Measurements from ENCODE around the gene GNG13.
"Not testable (repeated sequence)": the region's sequence is repeated elsewhere in the genome, so short reads cannot be mapped to it uniquely, and the experiment has no call there.

The GNG13 gene, protein sequence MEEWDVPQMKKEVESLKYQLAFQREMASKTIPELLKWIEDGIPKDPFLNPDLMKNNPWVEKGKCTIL

GRCh38 chr16:799948-800833, at the start of gene GNG13:
TSS of gene GNG13 (minus strand) at chr16:800734. CDS start at chr16:799077, 1,657 bp downstream.
- no peak for DNase-seq (ENCODE audit: low read depth)

GRCh38 chr16:848510-849253, 48.1 kb upstream of the GNG13 start:
- no peak for DNase-seq (ENCODE audit: low read depth)

- no peak for DNase-seq (ENCODE audit: low read depth)
Measured at GRCh38 chr16:847681-848445, 47.3 kb upstream of the GNG13 start.

DNA sequence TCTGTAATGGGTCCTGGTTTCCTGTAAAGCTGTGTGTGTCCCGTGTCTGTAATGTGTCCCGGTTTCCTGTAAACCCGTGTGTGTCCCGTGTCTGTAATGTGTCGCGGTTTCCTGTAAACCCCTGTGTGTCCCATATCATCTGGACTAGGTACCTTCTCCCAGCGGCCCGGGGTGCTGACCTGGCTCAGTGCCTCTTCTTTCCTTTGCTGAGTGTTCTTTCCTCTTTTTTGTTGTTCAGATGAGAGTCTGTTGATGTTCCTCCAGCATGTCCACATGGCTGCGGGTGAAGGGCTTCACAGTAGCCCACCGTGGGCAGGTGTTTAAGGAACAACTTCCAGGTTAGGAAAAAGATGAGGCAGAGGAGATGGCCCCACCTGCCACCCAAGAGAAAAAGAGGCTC, 46.6 kb upstream of the GNG13 start:
- DNase-seq (ENCODE audit: low read depth): no peak

DNA sequence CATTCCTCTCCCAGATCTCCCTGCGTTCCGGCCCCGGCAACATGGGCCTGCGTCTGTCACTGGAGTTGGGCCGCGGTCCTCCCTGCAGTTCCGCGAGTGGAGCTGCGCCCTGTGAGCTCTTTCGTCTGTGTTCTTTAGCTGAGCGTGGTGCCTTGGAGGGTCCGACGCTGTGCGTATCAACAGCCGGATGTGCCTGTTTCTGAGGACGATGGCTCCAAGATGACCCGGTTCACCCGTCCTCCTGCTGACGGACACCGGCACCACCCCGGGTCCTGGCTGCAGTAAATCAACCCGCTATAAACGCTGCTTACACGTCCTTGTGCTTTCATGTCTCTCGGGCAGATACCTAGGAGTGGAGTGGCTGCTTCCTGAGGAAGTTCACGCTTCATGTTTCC, 44.8 kb upstream of the GNG13 start:
- DNase-seq (ENCODE audit: low read depth): no peak

DNA sequence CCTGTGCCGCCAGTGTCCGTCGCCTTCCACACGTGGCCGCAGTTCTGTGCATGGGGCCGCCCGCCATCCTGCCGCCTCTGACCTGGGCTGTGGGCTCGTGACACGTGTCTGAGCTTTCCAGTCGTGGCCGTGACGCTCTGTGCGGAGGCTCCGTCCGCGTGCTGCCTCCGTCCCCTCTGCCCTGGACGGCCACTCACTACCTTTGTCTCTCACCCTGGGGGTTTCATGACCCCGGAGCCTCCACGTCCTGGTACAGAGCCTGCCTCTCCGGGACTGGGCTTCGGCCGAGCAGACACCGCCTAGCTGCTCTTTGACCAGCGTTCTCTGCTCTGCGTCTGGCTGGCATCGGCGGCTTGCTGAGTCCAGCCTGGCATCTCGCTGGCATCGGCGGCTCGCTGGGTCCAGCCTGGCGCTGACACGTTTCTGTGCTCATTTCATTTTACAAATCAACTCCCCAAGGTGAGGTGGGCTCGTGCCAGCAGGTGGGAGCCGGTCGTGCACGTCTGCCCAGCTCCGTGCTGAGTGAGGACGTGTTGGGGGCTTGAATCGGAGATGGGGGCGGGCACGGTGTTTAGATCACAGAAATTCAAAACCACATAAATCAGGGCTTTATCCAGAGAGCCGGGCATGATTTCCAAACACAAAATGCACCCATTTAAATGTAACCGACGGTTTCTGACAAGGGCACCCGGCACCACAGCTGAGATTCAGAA, 44.3 kb upstream of the GNG13 start:
- no peak for DNase-seq (ENCODE audit: low read depth)

GRCh38 chr16:843771-844170, 43.2 kb upstream of the GNG13 start:
- no peak for DNase-seq (ENCODE audit: low read depth)

- DNase-seq (ENCODE audit: low read depth): no peak
Measured at GRCh38 chr16:842711-843560, 42.4 kb upstream of the GNG13 start.

DNA sequence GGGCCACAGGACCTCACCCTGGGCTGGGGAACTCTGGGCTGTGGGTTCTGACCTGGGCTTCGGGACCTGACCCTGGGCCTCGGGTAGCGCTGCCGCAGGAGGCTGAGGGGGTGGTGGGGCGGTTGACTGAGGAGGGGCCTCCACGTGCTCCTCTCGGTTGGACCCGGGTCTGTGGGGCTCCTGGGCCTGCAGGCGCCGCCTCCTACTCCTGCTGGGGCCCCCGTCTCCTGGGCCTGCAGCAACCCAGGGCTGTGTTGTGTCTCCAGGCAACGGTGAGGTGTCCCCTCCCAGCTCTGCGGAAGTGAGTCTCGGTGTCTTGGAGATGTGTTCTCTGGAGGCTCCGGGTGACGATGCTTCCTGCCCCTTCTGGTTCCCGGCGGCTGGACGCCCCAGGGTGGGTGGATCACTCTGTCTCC, 41.5 kb upstream of the GNG13 start:
- no peak for DNase-seq (ENCODE audit: low read depth)

GRCh38 chr16:841455-842060, 41.0 kb upstream of the GNG13 start:
- no peak for DNase-seq (ENCODE audit: low read depth)

GRCh38 chr16:840561-841454, 40.3 kb upstream of the GNG13 start:
- DNase-seq (ENCODE audit: low read depth): no peak

- no peak for DNase-seq (ENCODE audit: low read depth)
Measured at GRCh38 chr16:839643-840408, 39.3 kb upstream of the GNG13 start.

DNA sequence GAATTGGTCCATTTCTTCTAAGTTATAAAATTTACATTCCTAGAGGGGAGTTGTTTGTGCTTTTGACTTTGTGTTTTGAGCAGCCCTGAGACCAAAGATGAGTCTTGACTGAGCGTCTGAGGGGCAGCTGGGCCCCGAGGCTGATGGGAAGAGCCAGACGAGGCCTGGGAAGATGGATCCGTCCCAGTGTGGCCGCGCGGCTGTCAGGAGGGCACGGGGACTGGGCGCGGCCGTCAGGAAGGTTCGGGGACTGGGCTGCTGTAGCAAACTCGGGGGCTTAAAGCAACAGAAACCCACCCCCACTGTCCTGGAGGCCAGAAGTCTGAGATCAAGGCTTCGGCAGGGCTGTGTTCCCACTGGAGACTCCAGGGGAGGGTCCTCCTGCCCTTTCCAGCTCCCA, 38.2 kb upstream of the GNG13 start:
- no peak for DNase-seq (ENCODE audit: low read depth)

- DNase-seq (ENCODE audit: low read depth): not testable (repeated sequence)
Measured at GRCh38 chr16:836822-837221, 36.3 kb upstream of the GNG13 start.

DNA sequence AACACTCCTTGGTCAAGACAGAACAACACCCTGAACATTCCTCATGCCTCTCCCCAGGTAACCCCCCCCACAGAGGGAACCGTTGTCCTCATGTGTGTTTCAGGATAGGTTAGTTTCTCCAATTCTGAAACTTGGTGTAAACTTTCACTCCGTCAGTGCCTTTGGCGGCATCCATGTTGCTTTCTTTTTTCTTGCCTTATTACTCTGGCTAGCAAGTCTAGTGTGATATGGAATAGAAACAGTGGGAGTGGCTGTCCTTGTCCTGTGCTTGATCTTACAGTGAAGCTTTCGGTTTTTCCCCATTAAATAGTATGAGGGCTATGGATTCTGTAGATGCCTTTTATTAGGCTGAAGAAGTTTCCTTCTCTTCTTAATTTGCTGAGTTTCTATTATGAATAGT, 35.7 kb upstream of the GNG13 start:
- DNase-seq (ENCODE audit: low read depth): no peak

DNA sequence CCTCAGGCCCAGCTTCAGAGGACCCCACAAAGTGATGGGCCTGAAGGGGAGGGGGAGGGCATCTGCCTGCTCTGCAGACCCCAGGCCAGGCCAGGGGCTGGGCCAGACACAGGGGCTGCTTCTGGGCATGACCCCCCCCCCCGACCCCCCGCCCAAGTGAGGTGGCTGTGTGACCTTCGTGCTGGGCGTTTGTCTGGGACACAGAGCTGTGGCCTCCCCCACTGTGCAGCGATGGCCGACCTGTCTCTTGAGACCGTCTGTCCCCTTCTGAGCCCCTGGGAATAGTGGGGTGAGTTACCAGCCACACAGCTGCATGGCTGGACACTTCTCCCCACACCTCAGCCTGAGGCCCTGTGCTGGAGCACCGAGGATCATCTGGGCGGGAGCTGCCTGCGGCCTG, 34.8 kb upstream of the GNG13 start:
- no peak for DNase-seq (ENCODE audit: low read depth)

- DNase-seq (ENCODE audit: low read depth): no peak
Measured at GRCh38 chr16:833411-833810, 32.9 kb upstream of the GNG13 start.

DNA sequence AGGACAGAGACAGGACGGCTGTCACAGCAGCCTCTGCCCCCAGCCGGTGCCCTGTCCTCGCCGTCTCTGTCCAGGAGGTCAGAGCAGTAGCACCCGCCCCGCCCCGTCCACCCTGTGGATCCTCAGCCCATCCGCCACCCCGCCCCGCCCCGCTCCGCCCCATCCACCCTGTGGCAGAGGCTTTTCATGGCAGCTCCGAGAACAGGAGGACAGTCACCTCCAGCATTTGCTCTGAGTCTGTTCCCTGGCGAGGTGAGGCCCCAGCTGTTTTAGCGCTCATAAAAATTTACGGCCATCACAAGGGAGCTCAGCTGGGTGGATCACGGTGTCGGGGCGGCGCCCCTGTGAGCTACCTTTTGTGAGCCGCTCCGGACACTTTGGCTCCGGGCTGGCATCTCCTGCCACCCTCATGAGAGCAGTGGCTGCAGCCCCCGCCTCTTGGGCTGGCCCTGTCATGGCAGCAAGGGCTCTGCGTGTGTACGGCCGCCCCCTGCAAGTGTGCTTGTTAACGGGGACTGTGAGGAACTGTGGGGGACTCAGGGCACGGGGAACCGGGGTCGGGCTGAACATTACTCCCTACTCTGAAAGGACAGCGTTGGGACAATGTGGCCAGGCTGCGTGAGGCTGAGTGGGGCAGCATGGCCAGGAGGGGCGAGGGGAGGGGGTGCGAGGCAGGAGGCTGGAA, 32.3 kb upstream of the GNG13 start:
- no peak for DNase-seq (ENCODE audit: low read depth)

Data from GM04503 (cell line).